AG09309 (cell line): Measurements from ENCODE around the gene TACC2.
"Not testable (repeated sequence)": the region's sequence is repeated elsewhere in the genome, so short reads cannot be mapped to it uniquely, and the experiment has no call there.

ENCODE experiments used
- DNase-seq: peaks from one replicate; pipeline ENCODE4 v3.0.0-alpha.2; 2010; ENCODE audit warnings: low read depth
- H3K4me3 ChIP-seq: 2 replicates; pipeline ENCODE4 v1.5.1; 2011; ENCODE audit warnings: mild to moderate bottlenecking, low read depth, low read length, moderate library complexity; ENCODE audit not compliant: control insufficient read depth
- CTCF ChIP-seq: IDR thresholded peaks from 2 replicates; pipeline ENCODE4 v1.5.1; 2011; ENCODE audit warnings: mild to moderate bottlenecking, low read depth, low read length, inconsistent platforms; ENCODE audit not compliant: insufficient read depth, control insufficient read depth; ENCODE audit errors: missing control alignments

TACC2 gene

GRCh38 chr10:122099562-122099961 lies 110.6 kb downstream of the TACC2 start:
- DNase-seq: no peak
- no peak overlapping the region for H3K4me3 ChIP-seq
- no peak for TF ChIP-seq CTCF

GRCh38 chr10:122102146-122102868 lies 113.3 kb downstream of the TACC2 start:
- H3K4me3 ChIP-seq: no peak overlapping the region
- no peak for TF ChIP-seq CTCF
- DNase-seq: no peak

- no peak for TF ChIP-seq CTCF
- DNase-seq: no peak
- H3K4me3 ChIP-seq: no peak overlapping the region
Observed at GRCh38 chr10:122102869-122103525, 114.0 kb downstream of the TACC2 start.

GRCh38 chr10:122103592-122103991 lies 114.6 kb downstream of the TACC2 start:
- H3K4me3 ChIP-seq: no peak overlapping the region
- no peak for DNase-seq
- no peak for TF ChIP-seq CTCF

- DNase-seq, H3K4me3 ChIP-seq: not testable (repeated sequence)
Observed at GRCh38 chr10:122108786-122109185, 119.8 kb downstream of the TACC2 start.

GRCh38 chr10:122112021-122112616 lies 123.2 kb downstream of the TACC2 start:
- H3K4me3 ChIP-seq: peak overlapping the region; percentile 37
- DNase-seq: no peak
- TF ChIP-seq CTCF: no peak

GRCh38 chr10:122112625-122113160 lies 123.7 kb downstream of the TACC2 start:
- peak overlapping the region; percentile 60 for H3K4me3 ChIP-seq
- peak; percentile 87 for DNase-seq
- TF ChIP-seq CTCF: peak; percentile 34
